CD4-positive, alpha-beta T cell treated with Interleukin-15 for 4 hours (primary cell): ENCODE data around the gene RETN.
A peak's percentile ranks its signal among the peaks of the same experiment; 100 is the strongest.

Experiments used
- DNase-seq: peaks from one replicate; pipeline ENCODE4 v3.0.0-alpha.2; 2020; ENCODE audit warnings: low spot score

RETN gene

GRCh38 chr19:7668842-7669241 lies at the start of gene RETN:
TSS of gene RETN (plus strand) at chr19:7669049. CDS start at chr19:7669327, 278 bp downstream.
- DNase-seq = no peak

DNA sequence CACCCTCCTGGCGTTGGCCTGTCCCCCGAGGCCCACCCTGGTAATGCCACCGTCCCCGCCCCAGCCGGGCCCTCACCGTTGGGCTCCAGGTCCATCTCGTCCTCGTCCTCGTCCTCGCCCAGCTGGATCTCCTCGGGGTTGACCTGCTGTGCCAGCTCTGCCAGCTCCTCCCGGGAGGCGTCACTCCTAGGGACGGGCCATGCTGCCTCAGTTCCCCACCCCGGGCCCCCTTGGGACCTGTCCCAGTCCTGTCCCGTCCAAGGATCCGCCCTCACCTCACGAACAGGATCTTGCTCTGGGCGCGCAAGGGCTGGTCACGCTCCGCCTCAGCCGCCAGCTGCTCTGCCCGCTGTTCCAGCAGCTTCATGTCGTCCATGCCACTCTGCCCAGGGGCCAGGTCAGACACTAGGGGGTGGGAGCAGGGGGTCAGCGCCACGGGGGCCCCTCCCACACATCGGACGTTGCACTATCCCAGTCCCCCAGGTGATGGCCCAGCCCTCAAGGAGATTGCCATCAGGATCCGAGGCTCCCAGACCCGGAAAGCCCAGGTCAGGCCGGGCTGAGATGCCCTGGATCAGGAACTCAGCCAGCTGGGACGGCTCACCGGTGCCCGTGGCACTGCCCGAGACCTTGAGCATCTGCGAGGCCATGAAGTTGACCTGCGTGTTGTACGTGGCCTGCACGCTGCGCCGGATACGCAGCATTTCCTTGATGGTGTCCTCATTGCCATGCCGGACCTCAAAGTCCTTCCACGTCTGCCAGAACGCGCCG lies 49.0 kb upstream of the RETN start:
- DNase-seq = no peak

GRCh38 chr19:7620442-7621412 lies 48.1 kb upstream of the RETN start:
- DNase-seq = no peak

DNA sequence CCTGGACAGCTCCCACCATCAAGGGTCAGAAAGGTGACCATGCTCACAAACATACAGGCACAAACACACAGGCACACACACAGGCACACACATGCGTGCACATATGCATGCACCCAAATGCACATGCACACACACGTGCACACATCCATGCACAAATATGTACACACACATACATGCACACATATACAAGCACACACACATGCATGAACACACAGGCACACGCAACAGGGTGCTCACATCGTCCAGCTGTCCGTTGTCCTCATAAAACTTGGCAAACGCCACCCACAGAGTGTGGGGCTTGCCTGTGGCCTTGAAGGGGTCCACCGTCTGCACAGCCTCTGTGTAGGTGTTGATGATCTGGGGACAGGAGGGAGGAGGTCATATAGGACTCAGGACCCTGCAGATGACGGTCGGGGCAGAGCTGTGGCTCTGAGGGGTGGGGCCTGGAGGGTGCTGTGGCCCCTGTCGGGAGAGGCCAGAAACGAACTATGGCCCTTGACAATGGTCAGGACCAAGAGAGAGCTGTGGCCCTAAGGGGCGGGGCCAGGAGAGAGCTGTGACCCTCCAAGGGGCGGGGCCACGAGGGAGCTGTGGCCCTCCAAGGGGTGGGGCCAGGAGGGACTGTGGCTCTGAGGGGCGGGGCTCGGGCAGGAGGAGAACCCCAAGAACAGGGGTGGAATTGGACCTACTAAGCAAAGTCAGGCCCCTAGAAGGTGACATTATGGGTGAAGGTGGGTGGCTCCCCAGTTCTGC lies 45.7 kb upstream of the RETN start:
- no peak for DNase-seq

GRCh38 chr19:7623725-7624603 lies 44.9 kb upstream of the RETN start:
- DNase-seq = no peak

- DNase-seq = no peak
These were observed 44.0 kb upstream of the RETN start for GRCh38 chr19:7624810-7625209.

GRCh38 chr19:7625763-7626372 lies 43.0 kb upstream of the RETN start:
- no peak for DNase-seq

GRCh38 chr19:7627166-7627565 lies 41.7 kb upstream of the RETN start:
- DNase-seq = no peak

GRCh38 chr19:7628589-7629311 lies 40.1 kb upstream of the RETN start:
- DNase-seq = no peak

- peak; percentile 98 for DNase-seq
These were observed 39.3 kb upstream of the RETN start, which contains the start of the genes PET100 and XAB2 for GRCh38 chr19:7629347-7630054. TSS of gene PET100 (plus strand) at chr19:7629793. CDS start at chr19:7629834, 41 bp downstream. TSS of gene XAB2 (minus strand) at chr19:7629545. CDS start at chr19:7629527, 18 bp downstream.

DNA sequence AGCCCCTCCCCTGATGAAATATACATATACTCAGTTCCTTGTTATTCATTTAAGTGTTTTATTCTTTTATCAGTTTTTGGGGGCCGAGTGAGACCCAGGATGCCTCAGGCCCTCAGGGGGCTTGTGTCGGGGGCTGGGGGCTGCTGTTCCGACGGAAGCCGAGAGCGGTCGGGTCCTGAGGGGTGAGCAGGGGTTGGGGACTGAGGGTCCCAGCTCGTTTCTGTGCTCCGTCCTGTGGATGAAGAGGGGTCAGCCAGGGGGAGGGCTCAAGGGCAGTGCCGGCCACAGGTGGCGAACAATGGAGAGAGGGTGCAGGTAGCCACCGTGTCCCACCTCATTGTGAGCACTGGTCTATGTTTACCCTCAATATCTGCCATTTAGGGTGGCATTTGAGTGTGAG lies 37.3 kb upstream of the RETN start:
- DNase-seq = no peak

DNA sequence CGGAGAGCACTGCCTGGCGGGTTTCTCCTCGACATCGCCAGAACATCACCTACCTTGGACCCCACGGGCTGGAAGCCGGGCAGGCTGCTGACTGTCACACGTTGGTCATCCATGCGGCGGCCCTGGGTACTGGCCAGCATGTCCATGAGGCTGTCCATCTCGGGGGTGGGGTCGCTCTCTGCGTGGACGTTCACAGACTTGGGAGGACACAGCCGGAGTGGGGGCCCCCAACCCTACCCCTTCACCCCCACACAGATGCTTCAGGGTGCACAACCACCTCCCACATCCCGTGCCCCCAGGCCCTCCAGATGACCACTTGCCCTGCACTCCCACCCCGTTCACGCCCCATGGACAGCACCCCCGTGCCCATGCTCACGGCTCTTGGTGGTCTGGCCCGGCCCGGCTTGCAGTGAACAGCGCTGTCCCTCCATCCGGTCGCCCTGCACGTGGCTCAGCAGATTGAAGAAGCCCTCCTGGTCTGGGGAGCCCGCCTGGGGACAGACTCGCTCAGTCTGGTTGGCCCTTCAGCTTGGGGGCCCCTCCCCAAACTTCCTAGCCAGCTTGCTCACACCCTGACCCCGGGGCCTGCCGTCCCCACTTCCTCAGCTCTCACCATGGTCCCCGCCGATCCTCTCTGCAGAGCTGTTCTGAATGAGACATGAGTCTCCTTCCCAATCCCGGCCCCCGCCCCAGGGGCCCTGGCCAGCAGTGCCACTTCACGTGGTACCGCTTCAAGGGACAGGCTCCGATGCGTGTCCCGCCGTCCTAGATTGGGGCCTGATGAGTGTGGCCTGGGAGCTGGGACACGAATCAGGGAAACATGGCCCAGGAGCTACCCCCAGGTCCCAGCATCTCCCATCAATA lies 36.3 kb upstream of the RETN start:
- DNase-seq = no peak

- no peak for DNase-seq
These were observed 35.2 kb upstream of the RETN start, which contains the start of gene PCP2 for GRCh38 chr19:7633698-7634097. TSS of gene PCP2 (minus strand) at chr19:7633719. CDS start at chr19:7633457, 262 bp downstream.

DNA sequence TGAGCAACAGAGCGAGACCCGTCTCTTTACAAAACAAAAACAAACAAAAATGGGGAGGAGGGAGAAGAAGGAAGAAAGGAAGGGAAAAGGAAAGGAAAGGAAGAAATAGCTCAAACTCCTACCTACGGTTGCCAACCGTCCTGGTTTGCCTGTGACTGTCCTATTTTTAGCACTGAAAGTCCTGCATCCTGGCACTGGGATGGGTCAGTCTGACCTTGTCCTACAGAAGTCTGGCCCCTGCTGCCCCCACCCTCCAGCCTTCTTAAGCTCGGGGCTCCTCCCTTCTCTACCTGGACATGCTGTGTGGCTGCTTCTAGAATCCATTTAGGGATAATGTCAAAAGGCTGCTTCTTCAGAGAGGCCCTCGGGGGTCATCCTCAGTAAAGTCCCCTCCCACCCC lies 33.2 kb upstream of the RETN start:
- no peak for DNase-seq

GRCh38 chr19:7636317-7636690 lies 32.5 kb upstream of the RETN start:
- DNase-seq = no peak

GRCh38 chr19:7636691-7637373 lies 32.0 kb upstream of the RETN start, which contains the start of gene STXBP2:
TSS of gene STXBP2 (plus strand) at chr19:7637110. CDS start at chr19:7637150, 40 bp downstream.
- peak; percentile 95 for DNase-seq
